ENCODE measurements around the gene PPP3CA. TPM values are rescaled to one million over a fixed set of nuclear protein-coding genes. Genes with fewer than 3 reads are reported as not detected.
A peak's percentile ranks its signal among the peaks of the same experiment; 100 is the strongest.

PPP3CA gene
- polyA plus RNA-seq (ENCODE audit: insufficient read length in 3 of 3), result 10 to 100 TPM; 38.1 to 41.4 (median 41.4) TPM
- long read RNA-seq, donor 1, transcript PPP3CA-202 (13 exons, 3,604 nt), result major isoform, 7 of 100 reads
- long read RNA-seq, donor 1, partial matches to known transcripts, result 93 of 100 reads
- long read RNA-seq, donor 1, other reads (novel, unspliced or antisense), result 0 of 100 reads
- long read RNA-seq, donor 2, transcript PPP3CA-202 (13 exons, 3,604 nt), result major isoform, 6 of 71 reads
- long read RNA-seq, donor 2, partial matches to known transcripts, result 65 of 71 reads
- long read RNA-seq, donor 2, other reads (novel, unspliced or antisense), result 0 of 71 reads
- long read RNA-seq, donor 3, transcript PPP3CA-202 (13 exons, 3,604 nt), result major isoform, 6 of 6 reads
- long read RNA-seq, donor 3, partial matches to known transcripts, result 0 of 6 reads
- long read RNA-seq, donor 3, other reads (novel, unspliced or antisense), result 0 of 6 reads
- long read RNA-seq, donor 4, result 0 reads
- long read RNA-seq, donor 5, transcript PPP3CA-202 (13 exons, 3,604 nt), result major isoform, 5 of 5 reads
- long read RNA-seq, donor 5, partial matches to known transcripts, result 0 of 5 reads
- long read RNA-seq, donor 5, other reads (novel, unspliced or antisense), result 0 of 5 reads
- long read RNA-seq, donor 6, partial matches to known transcripts, result 128 of 131 reads
- long read RNA-seq, donor 6, other reads (novel, unspliced or antisense), result 0 of 131 reads
- long read RNA-seq, donor 7, transcript PPP3CA-202 (13 exons, 3,604 nt), result major isoform, 6 of 29 reads
- long read RNA-seq, donor 7, partial matches to known transcripts, result 16 of 29 reads
- long read RNA-seq, donor 7, other reads (novel, unspliced or antisense), result 7 of 29 reads
- long read RNA-seq, donor 8, partial matches to known transcripts, result 0 of 2 reads
- long read RNA-seq, donor 8, other reads (novel, unspliced or antisense), result 0 of 2 reads
- long read RNA-seq, donor 9, transcript PPP3CA-202 (13 exons, 3,604 nt), result major isoform, 6 of 6 reads
- long read RNA-seq, donor 9, partial matches to known transcripts, result 0 of 6 reads
- long read RNA-seq, donor 9, other reads (novel, unspliced or antisense), result 0 of 6 reads
- long read RNA-seq, donor 10, transcript PPP3CA-202 (13 exons, 3,604 nt), result major isoform, 7 of 7 reads
- long read RNA-seq, donor 10, partial matches to known transcripts, result 0 of 7 reads
- long read RNA-seq, donor 10, other reads (novel, unspliced or antisense), result 0 of 7 reads
- long read RNA-seq, donor 11, partial matches to known transcripts, result 5 of 9 reads
- long read RNA-seq, donor 11, other reads (novel, unspliced or antisense), result 0 of 9 reads
- long read RNA-seq, donor 12, transcript PPP3CA-202 (13 exons, 3,604 nt), result major isoform, 9 of 122 reads
- long read RNA-seq, donor 12, partial matches to known transcripts, result 113 of 122 reads
- long read RNA-seq, donor 12, other reads (novel, unspliced or antisense), result 0 of 122 reads
- long read RNA-seq, donor 13, partial matches to known transcripts, result 69 of 73 reads
- long read RNA-seq, donor 13, other reads (novel, unspliced or antisense), result 0 of 73 reads
- long read RNA-seq, donor 14, transcript PPP3CA-202 (13 exons, 3,604 nt), result major isoform, 5 of 5 reads
- long read RNA-seq, donor 14, partial matches to known transcripts, result 0 of 5 reads
- long read RNA-seq, donor 14, other reads (novel, unspliced or antisense), result 0 of 5 reads
- long read RNA-seq, donor 15, transcript PPP3CA-202 (13 exons, 3,604 nt), result major isoform, 7 of 127 reads
- long read RNA-seq, donor 15, partial matches to known transcripts, result 120 of 127 reads
- long read RNA-seq, donor 15, other reads (novel, unspliced or antisense), result 0 of 127 reads
- long read RNA-seq, donor 16, transcript PPP3CA-202 (13 exons, 3,604 nt), result major isoform, 7 of 88 reads
- long read RNA-seq, donor 16, partial matches to known transcripts, result 81 of 88 reads
- long read RNA-seq, donor 16, other reads (novel, unspliced or antisense), result 0 of 88 reads

DNA sequence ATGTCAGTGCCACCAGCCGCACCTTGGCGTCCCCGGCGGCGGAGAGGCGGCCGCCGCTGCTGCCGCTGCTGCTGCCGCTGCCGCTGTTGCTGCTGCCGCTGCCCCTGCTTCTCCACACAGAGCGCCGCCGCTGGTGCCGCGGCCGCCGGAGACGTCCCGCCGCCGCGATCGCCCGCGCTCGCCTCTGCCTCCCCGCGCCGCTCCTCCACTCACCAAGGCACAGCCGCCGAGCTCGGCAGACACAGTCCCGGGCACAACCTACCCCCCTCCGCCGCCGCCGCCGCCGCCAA is at the start of gene PPP3CA:
PPP3CA (minus strand) TSS at position 260 of the 290 bp plus-strand sequence.
- no peak for DNase-seq

GRCh38 chr4:101393256-101393655 is 45.9 kb upstream of the PPP3CA start:
- DNase-seq, result no peak

GRCh38 chr4:101370663-101371210 is 23.4 kb upstream of the PPP3CA start:
- no peak for DNase-seq

DNA sequence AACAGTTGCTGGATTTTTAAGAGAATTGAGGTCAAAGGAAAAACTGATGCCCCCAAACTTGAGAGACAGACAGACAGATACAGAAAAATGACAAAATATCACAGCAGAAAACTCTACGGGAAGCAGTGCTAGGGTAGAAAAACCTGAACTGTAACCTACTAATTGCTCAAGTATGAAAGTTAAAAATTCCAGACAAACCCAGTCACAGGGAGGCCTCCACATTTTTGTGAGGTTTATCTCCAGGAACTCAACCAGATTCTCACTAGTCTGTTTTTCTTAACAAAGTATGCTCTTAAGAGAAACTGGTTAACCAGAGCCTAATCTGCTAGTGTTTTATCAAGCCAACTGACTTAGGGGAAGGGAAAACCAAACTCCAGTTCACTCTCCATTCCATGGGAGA is 19.9 kb upstream of the PPP3CA start:
- DNase-seq, result no peak

GRCh38 chr4:101366331-101366730 is 19.0 kb upstream of the PPP3CA start:
- no peak for DNase-seq

GRCh38 chr4:101357751-101358150 is 10.4 kb upstream of the PPP3CA start:
- DNase-seq, result no peak

DNA sequence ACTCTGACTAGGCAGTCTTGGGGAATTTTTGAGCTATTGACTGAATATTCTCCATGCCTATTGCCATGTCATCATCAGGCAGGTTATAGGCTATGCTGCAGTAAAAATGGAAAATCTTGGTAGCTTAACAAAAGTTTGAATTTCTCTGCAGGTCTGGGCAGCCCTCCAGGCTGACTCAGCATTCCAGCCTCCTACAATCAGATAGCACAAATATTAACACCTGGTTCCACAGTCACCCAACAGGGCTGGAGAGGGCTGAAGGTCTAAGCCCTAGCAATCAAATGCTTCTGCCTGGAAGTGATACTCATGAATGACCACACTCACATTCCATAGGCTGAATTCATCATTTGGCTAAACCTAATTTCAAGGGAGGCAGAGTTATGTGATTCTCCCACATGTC is 9.6 kb upstream of the PPP3CA start:
- peak; percentile 16 for DNase-seq

DNA sequence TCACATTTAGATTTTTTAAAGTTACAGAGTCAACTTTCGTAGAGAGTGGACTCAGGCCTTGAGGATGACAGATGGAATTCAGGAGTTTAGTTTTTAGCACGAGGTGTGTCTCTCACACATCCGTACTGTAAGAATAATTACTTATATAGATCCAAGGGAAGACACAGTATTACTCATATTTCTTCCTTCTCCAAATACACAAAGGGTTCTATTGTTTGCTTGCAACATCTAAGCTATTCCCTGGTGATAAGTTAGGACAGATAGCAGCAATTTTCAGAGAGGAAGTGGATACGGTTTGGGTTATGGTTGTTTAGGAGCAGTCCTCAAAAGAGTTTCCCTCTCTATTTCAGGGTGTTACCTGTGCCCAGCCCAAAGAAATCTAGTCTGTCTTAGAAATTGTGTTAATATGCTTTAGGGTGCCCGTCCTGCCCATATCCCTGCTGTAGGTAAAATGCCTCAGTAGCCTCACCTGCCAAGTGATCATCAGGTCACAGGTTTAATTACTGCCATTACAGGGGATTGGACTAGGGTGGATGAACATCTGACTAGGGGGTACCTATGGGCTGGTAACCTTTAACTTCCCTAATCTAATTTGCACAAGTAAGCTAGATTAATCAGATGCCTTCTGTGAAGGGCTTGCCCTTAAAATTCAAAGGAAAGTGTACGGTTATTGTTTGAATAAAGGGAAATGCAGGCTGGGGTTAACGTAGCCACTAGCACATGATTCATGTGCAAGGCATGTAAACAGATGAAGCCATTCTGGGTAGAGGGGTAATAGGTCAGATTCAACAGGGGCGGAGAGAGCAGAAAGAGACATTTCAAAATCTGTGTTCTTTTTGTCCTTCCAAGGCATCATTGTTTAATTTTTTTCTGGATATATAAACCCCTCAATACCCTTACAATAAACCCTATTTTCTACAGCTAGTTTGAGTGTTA is 8.7 kb upstream of the PPP3CA start:
- DNase-seq, result no peak

DNA sequence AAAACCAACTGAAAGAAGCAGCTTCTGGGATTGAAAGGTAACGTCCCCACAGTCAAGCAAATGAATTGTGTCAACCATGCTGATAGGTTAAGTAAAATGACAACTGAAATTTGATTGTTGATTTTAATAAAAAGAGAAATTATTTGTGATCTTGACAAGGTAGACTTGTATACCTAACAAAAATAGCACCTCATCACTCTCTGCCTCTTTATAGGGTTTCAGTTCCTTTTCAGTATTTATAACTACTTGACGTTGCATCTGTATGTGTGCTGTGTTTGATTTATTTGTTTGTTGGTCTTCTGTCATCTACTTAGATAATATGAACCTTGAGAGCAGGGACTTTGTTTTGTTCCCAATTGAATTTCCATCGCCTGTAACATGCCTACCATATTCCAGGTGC is 7.9 kb upstream of the PPP3CA start:
- no peak for DNase-seq

GRCh38 chr4:101349801-101350064 is 2.4 kb upstream of the PPP3CA start:
- DNase-seq, result no peak

DNA sequence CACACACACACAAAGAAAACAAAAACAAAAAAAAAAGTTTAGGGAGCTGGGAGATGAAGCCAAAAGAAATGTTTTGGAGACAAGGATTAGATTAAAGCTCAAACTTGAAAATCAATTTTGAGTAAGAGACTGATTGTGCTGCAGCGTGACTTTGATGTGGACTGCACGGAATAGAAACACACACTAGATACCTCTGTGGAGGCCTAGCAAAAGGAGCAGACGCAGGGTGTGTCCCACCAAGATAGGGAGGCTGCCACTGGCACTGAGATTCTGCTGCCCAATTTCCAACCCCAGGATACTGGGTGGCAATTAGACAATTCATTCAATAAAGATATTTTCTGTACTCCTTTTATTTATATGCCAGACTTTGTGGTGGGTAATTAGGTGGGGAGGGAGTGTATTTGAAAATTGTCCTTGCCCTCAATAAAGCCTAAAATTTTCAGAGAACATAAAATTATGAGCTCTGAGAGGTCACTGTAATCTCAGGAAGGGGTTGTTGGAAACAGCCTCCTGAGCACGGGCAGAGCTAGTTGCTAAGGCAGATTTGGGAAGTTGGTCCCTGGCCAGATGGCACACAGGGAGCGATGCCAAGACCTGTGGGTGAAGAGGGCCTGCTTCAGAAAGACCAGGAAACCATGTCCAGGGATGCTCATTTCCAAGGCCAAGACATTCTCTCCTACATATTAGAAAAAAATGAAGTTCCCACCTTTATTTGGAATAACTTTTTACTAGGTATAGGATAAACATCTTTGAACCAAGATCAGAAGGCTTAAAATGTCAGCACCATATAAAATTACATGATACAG is 1.9 kb upstream of the PPP3CA start:
- no peak for DNase-seq

GRCh38 chr4:101348367-101348827 is 1.1 kb upstream of the PPP3CA start:
- peak; percentile 23 for DNase-seq

GRCh38 chr4:101347557-101348366 is 436 bp upstream of the PPP3CA start:
- peak; percentile 96 for DNase-seq

DNA sequence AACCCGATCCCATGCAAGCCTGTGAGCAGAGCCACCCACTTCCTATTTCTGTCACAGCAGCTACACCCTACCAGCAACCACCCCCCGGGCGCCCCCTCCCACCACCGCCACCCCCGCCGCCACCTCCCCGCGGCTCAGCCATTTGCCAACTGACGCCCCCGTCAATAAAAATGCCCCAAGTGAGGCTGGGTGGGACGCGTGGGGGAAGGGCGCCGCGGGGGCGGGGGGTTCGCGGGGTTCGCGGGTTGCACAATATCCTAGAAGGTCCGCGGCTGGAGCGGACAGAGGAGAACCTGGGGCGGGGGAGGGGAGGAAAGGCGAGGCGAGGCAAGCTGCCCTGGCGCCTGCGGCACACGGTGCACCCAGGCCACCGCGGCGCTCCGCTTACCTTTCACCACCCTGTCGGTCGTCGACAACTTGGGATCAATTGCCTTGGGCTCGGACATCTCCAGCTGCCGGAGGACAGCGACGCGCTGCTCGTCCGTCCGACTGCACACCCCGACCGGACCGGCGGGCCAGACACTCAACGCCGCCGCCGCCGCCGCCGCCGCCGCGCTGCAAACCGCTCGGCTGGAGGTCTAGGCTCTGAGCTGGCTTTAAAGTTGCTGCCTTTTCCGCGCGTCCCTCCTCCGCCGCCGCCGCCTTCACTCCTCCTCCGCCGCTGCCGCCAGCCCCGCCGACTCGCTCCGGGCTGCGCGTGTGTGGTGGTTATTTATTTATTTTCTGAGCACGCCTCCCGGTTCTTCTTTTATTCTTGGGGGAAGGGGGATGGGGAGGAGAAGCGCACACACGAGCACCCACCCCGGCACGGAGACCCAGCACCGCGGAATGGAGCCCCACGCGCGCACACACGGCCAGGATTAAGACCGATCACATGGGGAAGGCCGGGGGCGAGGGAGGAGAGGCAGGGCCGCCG is 717 bp downstream of the PPP3CA start:
- peak; percentile 67 for DNase-seq

GRCh38 chr4:101345596-101346350 is 1.6 kb downstream of the PPP3CA start:
- DNase-seq, result peak; percentile 61

DNA sequence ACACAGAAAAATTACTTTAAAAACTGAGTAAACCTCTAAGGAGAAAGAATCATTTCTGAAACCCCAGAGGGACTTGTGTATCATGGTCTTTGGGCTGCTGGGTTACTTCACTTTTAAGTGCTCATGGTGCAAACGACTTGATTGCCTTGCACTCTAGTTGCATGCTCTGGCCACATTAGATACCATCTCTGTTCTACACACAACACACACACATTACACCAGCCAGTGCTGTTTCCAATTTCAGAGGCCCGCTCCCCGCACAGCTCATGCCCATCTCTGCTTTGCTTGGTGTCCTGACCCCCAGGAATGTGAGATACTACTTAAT is 2.1 kb downstream of the PPP3CA start:
- no peak for DNase-seq
